ENCODE data around the gene PITRM1.

PITRM1 gene

GRCh38 chr10:3166496-3167290 lies 5.9 kb downstream of the PITRM1 start:
- DNase-seq (ENCODE audit: low spot score) = no peak

- no peak for DNase-seq (ENCODE audit: low spot score)
These were observed 7.4 kb downstream of the PITRM1 start for GRCh38 chr10:3165196-3165595.

DNA sequence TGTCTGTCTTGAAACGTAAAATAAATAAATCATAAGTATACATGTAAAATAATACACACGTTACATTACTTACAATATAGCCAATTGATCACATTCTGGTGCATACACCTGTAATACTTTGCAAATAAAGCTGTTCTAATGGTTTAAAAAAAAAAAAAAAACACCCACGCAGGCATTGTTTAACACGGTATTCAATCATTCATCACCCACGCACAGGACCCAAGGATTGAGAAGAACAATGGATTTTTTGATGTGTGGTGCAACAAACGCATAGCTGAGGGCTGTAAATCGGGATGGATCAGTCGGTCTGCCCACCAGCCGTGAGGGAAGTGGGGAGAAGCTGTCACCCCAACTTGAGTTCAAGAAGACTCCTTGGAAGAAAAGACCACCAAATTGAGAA lies 8.7 kb downstream of the PITRM1 start:
- no peak for DNase-seq (ENCODE audit: low spot score)

GRCh38 chr10:3162533-3162932 lies 10.0 kb downstream of the PITRM1 start:
- no peak for DNase-seq (ENCODE audit: low spot score)

- DNase-seq (ENCODE audit: low spot score) = no peak
These were observed 13.4 kb downstream of the PITRM1 start for GRCh38 chr10:3159152-3159551.

DNA sequence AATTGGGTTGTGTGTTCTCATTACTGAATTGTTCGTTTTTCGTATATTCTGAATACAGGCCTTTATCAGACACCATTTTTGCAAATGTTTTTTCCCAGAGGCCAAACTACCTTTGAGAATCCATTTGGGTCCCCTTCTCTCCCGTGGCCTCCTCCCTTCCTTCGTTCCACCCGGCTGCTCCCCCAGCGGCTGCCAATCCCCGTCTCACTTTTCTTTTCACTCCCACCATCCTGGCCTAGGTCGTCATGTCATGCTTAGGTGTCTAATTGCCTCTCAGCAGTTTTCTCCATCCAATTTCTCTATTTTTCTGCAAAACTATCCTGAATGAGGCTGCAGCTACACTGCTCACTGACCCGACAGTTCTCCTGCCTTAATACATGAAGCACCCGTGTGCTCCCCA lies 17.9 kb downstream of the PITRM1 start:
- DNase-seq (ENCODE audit: low spot score) = no peak

- DNase-seq (ENCODE audit: low spot score) = no peak
These were observed 20.0 kb downstream of the PITRM1 start for GRCh38 chr10:3152566-3152935.

DNA sequence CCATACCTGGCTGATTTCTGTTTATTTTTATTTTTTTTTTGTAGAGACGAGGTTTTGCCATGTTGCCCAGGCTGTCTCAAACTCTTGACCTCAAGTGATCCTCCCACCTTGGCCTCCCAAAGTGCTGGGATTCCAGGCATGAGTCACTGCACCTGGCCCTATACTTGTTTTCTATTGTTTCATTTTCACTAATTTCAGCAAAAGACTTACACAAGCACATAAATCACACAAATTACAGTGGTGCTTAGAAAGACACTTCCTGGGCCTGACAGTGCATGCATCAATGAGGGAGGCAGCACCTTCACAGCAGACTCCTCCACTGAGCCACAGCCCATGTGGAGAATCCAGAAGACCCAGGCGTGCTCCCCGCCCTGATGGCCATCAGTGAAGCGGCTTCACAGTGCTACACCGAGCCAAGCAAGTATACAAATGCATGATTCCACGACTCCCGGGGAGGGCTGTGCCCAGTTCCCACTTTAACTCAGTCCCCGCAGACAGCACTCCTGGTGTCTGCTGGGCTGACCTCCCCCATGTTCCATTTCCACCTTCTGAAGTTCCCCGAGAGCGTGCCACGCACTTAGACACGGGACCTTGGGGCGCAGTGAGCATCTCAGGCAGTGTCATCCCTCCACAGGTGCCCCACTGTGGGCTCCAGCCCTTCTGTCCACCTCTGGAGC lies 20.6 kb downstream of the PITRM1 start:
- no peak for DNase-seq (ENCODE audit: low spot score)

DNA sequence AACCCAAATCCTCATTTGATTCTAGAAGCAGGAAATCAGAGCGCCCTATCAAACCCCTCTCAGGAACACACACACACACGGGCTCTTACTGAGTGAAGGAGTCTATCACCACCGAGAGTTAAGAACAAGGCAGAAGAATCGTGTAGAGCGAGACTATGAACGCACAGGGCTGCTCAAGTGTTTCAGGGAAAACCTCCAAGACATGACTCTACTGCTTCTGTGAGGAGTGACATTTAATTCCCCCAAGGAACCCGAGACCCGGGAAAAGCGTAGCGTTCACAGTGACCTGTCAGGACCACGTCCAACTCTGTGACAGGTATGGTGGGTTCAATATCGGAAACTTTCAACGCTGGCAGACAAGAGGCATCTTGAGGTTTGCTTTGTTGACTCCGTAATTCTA lies 21.6 kb downstream of the PITRM1 start:
- no peak for DNase-seq (ENCODE audit: low spot score)

GRCh38 chr10:3150366-3150765 lies 22.2 kb downstream of the PITRM1 start:
- DNase-seq (ENCODE audit: low spot score) = no peak

- DNase-seq (ENCODE audit: low spot score) = no peak
These were observed 22.7 kb downstream of the PITRM1 start for GRCh38 chr10:3149918-3150317.

DNA sequence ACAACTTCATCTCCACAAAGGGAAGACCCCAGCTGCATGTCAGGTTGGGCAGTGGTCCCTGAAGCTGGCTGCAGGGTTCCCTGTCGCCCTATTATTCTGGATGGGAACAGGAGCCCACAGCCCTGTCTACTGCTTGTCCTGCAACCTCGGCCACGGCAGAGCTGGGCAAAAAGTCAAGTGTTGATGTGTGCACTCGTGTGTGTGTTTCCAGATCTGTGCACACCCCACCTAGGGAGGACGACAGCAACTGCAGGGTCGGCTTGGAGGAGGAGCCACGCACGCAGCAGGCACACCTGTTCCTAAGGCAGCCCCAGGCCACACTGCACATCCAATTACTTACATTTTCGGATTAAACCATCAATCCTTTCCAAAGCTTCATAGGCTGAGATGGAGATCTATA lies 23.6 kb downstream of the PITRM1 start:
- no peak for DNase-seq (ENCODE audit: low spot score)

DNA sequence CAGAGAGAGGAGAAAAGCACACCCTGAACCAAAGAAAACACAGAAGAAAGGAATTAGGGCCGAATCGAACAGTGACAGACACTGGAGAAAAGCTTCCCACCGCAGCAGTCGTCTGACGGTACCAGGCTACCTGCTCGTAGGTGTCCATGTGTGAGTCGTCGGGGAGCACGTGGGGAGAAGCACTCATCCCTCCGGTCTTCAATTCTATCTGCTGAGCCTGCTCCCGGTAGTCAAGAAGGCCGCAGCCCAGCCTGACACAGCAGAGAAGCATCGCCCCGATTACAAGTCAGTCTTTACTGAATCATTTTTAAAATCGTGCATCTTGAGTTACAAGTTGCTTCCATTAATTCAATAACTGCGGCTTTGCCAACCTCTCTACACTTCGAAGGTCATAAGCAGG lies 24.5 kb downstream of the PITRM1 start:
- DNase-seq (ENCODE audit: low spot score) = no peak

DNA sequence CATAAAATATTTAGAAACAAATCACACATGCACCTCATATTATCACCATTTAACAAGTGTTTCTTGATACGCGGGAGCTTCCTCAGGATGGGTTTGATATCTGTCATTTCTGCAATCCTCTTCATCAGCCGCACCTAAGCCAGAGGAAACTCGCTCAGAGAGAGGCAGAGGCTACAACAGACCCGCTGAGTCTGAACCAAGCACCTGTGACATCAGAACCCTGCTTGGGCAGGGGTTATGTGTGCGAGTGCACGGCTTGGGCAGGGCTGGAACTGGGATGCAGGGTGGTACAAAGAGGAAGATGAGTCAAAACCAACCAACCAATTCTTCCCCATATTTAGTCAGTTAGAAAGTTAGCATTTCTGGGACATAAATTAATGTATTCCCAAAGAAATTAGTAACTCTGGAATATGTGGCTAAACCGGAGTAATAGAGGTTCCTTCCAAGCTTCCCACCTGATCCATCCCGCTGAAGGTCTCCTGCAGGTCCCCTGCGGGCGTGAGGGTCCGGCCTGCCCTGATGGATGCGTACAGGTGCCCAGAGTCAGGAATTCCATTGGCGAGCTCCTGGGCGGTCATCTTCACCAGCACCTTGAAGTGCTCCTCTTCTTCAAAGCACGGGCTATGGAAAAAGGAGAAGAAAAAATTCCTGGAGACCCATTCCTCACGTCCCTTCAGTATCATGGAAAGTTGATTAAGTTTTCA lies 25.3 kb downstream of the PITRM1 start:
- no peak for DNase-seq (ENCODE audit: low spot score)

- DNase-seq (ENCODE audit: low spot score) = no peak
These were observed 26.3 kb downstream of the PITRM1 start for GRCh38 chr10:3146289-3146688.

DNA sequence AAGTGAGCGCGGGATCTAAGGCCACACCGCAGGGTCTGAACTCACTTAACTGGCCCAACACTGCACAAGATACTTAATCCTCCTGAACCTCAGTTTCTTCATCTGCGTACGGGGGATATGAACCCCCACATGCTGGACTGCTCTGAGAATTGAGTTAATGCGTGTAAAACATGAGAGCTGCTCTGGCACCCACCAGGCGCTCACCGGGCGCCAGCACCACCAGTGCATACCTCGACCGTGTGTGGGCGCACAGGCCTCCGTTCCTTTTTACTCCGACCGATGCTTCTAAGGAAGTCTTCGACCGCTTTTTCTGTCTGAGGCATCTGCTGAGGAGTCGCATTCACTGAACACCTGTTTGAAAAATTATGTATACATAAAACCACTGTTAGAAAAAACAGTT lies 27.2 kb downstream of the PITRM1 start:
- no peak for DNase-seq (ENCODE audit: low spot score)

GRCh38 chr10:3143791-3144434 lies 28.7 kb downstream of the PITRM1 start:
- no peak for DNase-seq (ENCODE audit: low spot score)

DNA sequence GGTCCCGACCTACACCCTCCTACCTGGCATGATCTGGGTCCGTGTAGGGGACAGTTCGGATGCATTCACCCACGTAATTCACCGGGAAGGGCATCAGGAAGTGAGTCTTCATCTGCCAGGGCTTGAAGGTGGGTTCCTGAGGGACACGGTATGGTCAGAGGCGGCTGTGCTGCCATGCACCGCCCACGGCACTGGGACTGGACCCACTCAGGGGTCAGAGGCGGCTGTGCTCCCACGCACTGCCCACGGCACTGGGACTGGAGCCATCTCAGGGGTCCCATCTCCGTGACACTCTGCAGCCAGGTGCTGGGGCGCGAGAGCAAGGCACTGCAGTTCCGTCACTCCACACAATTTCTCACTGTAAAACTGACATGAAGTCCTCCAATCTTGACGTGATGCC lies 29.2 kb downstream of the PITRM1 start:
- DNase-seq (ENCODE audit: low spot score) = no peak

- no peak for DNase-seq (ENCODE audit: low spot score)
These were observed 30.3 kb downstream of the PITRM1 start for GRCh38 chr10:3142146-3142875.

DNA sequence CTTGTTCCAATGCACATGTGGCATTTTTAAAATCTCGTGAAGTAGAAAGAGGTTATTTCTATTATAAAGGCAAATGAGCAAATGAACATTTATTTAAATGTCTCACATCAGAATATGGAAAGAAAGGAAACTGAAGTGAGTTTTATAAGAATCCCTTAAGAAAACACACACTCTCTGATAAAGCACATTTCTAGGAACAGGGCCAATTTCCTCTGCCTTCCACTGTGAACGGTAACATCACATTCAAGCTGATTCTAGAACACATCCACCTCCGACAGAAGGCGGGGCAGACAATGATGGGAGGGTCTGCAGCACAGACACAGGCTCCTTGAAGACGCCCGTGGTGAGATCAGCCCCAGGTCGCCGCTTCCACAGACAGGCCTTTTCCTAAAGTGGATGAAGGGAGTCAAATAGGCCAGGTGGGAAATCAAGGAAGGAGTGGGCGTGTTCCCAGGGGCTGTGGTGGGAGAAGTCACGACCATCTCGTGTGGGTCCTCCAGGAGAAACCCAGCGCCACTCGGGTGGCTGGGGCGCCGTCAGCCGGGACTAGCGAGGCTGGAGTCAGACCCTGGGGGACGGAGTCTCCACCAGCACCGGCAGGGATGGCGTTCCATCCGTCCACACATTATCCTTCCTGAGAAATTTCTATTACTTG lies 31.1 kb downstream of the PITRM1 start:
- DNase-seq (ENCODE audit: low spot score) = no peak

GRCh38 chr10:3140280-3140679 lies 32.3 kb downstream of the PITRM1 start:
- DNase-seq (ENCODE audit: low spot score) = no peak
